Brain microvascular endothelial cell (primary cell): ENCODE data around the gene LIPE.

Source experiments
- DNase-seq: peaks from one replicate; pipeline ENCODE4 v3.0.0-alpha.2; 2020
- H3K27ac ChIP-seq: fragments of 250-450 bp; sonication (Bioruptor Pico); 2 replicates; pipeline ENCODE4 v1.5.1; 2020; ENCODE audit warnings: mild to moderate bottlenecking, moderate library complexity
- H3K27me3 ChIP-seq: fragments of 250-450 bp; sonication (Bioruptor Pico); replicated peaks from 2 replicates; pipeline ENCODE4 v1.5.1; 2020; ENCODE audit warnings: mild to moderate bottlenecking
- H3K36me3 ChIP-seq: fragments of 250-450 bp; sonication (Bioruptor Pico); replicated peaks from 2 replicates; pipeline ENCODE4 v1.5.1; 2020; ENCODE audit warnings: mild to moderate bottlenecking
- H3K4me3 ChIP-seq: 2 replicates; pipeline ENCODE4 v1.5.1; 2011; ENCODE audit warnings: low read depth, mild to moderate bottlenecking, control low read depth, low read length, moderate library complexity
- in situ Hi-C: cut with HindIII; loops from 2 replicates; pipeline ENCODE4 v1.10.0; 2017; ENCODE audit warnings: low sequenced_read_pairs, low pct_ligation_motif_present
- TF ChIP-seq, protein P1 (sequence below): IDR thresholded peaks from 2 replicates; pipeline ENCODE4 v1.5.1; 2011; ENCODE audit warnings: low read depth, mild to moderate bottlenecking, moderate library complexity, low read length, control low read depth, inconsistent platforms; ENCODE audit errors: missing control alignments

The LIPE gene

GRCh38 chr19:42352301-42353259 is 74.6 kb downstream of the LIPE start:
- DNase-seq, result peak; percentile 34
- Histone ChIP-seq H3K36me3 (peaks cover 2% of the 10 kb centered on the region), H3K27me3 (no peaks in the 10 kb centered on the region), H3K27ac (no peak overlapping the region), H3K4me3 (no peak overlapping the region)
- in situ Hi-C loops, result no loop called here
- TF ChIP-seq, protein P1, sequence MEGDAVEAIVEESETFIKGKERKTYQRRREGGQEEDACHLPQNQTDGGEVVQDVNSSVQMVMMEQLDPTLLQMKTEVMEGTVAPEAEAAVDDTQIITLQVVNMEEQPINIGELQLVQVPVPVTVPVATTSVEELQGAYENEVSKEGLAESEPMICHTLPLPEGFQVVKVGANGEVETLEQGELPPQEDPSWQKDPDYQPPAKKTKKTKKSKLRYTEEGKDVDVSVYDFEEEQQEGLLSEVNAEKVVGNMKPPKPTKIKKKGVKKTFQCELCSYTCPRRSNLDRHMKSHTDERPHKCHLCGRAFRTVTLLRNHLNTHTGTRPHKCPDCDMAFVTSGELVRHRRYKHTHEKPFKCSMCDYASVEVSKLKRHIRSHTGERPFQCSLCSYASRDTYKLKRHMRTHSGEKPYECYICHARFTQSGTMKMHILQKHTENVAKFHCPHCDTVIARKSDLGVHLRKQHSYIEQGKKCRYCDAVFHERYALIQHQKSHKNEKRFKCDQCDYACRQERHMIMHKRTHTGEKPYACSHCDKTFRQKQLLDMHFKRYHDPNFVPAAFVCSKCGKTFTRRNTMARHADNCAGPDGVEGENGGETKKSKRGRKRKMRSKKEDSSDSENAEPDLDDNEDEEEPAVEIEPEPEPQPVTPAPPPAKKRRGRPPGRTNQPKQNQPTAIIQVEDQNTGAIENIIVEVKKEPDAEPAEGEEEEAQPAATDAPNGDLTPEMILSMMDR, result no peak
